Gastroesophageal sphincter (tissue), 3 donors: ENCODE results near the gene KRT78.

ENCODE experiments used
- CTCF ChIP-seq, 4 experiments: fragments of 200-600 bp in 2 of 4; fragments of 450-650 bp in 2 of 4; sonication (generic) in 1 of 4; IDR thresholded peaks; one replicate each; pipeline ENCODE4 v1.5.1; 2017 to 2019; ENCODE audit warnings: antibody characterized with exemption in 4 of 4, mild to moderate bottlenecking in 2 of 4, moderate library complexity in 2 of 4
- EP300 ChIP-seq: sonication (generic); formaldehyde crosslinking; IDR thresholded peaks from one replicate; pipeline ENCODE4 v1.6.1; 2017; ENCODE audit warnings: antibody characterized with exemption, mild to moderate bottlenecking
- POLR2AphosphoS5 ChIP-seq: sonication (generic); formaldehyde crosslinking; IDR thresholded peaks from one replicate; pipeline ENCODE4 v1.6.1; 2017; ENCODE audit warnings: antibody characterized with exemption

GRCh38 chr12:52857500-52857899 lies 8.7 kb upstream of the KRT78 start:
- TF ChIP-seq EP300 (no peak), CTCF (IDR thresholded peaks at IDR 0.05) (no peak), POLR2AphosphoS5 (no peak)
